Small intestine (tissue), 7 donors: ENCODE data around the gene CACNB2. TPM values are rescaled to one million over a fixed set of nuclear protein-coding genes. Genes with fewer than 3 reads are reported as not detected.
"Not testable (repeated sequence)": the region's sequence is repeated elsewhere in the genome, so short reads cannot be mapped to it uniquely, and the experiment has no call there.

ENCODE experiments used
- DNase-seq, 2 donors: peaks; one replicate each; pipeline versions ENCODE4 v3.0.0 to v3.0.0-alpha.2; 2013
- FAIRE-seq: peaks from 2 replicates; lab custom pipeline; 2012; peaks lifted over from hg19 to GRCh38; lab: Jason Lieb, UNC
- H3K27ac ChIP-seq, 3 donors: one replicate each; pipeline ENCODE4 v1.5.1; 2013; ENCODE audit warnings: low read length in 2 of 3, mild to moderate bottlenecking in 2 of 3, control low read depth in 1 of 3, inconsistent platforms in 1 of 3, low read depth in 1 of 3, moderate library complexity in 1 of 3
- H3K27me3 ChIP-seq, 3 donors: one replicate each; pipeline ENCODE4 v1.6.1; 2013; ENCODE audit warnings: low read length in 3 of 3, inconsistent platforms in 1 of 3; ENCODE audit not compliant: control insufficient read depth in 3 of 3, insufficient read depth in 3 of 3
- H3K36me3 ChIP-seq, 3 donors: one replicate each; pipeline ENCODE4 v1.6.1; 2013; ENCODE audit warnings: low read length in 3 of 3, inconsistent platforms in 1 of 3, low read depth in 1 of 3, mild to moderate bottlenecking in 1 of 3, moderate library complexity in 1 of 3; ENCODE audit not compliant: control insufficient read depth in 3 of 3, insufficient read depth in 2 of 3
- H3K4me1 ChIP-seq, 3 donors: one replicate each; pipeline ENCODE4 v1.6.1; 2013; ENCODE audit warnings: low read length in 2 of 3, inconsistent platforms in 1 of 3, low read depth in 1 of 3, mild to moderate bottlenecking in 1 of 3, moderate library complexity in 1 of 3; ENCODE audit not compliant: control insufficient read depth in 3 of 3, insufficient read depth in 2 of 3
- H3K4me3 ChIP-seq, 3 donors: one replicate each; pipeline ENCODE4 v1.5.1; 2013; ENCODE audit warnings: low read length in 3 of 3, control low read depth in 1 of 3, inconsistent platforms in 1 of 3, low read depth in 1 of 3, mild to moderate bottlenecking in 1 of 3, moderate library complexity in 1 of 3
- H3K9me3 ChIP-seq, 2 donors: one replicate each; pipeline ENCODE4 v1.6.1; 2013; ENCODE audit warnings: low read depth in 1 of 2, low read length in 1 of 2; ENCODE audit not compliant: control insufficient read depth in 2 of 2, insufficient read depth in 1 of 2
- WGBS, 3 donors: extraction: QIAGEN DNeasy Blood & Tissue Kit; methylation state at CpG; one replicate each; pipeline ENCODE4 v1.1.7; 2013; 5-methylcytosine and 5-hydroxymethylcytosine counted together
- polyA plus RNA-seq, 4 donors: library from polyadenylated mRNA; stranded (reverse) in 3 of 4; unstranded in 1 of 4; fragments of 200-250 nt in 3 of 4; fragments of 120-200 nt in 1 of 4; gene quantifications; one replicate each; pipeline versions ENCODE4 v1.2.1 to v1.2.3, GENCODE V29; 2013
- donor health status: healthy with polysubstance abuse.
- donor health status: control.
- donor health status: control.
- donor health status: Bipolar disorder and iron deficiency.
- donor health status: healthy.

The CACNB2 gene
- polyA plus RNA-seq, 4 donors: 0.27 to 18.4 (median 2.3) TPM

DNA sequence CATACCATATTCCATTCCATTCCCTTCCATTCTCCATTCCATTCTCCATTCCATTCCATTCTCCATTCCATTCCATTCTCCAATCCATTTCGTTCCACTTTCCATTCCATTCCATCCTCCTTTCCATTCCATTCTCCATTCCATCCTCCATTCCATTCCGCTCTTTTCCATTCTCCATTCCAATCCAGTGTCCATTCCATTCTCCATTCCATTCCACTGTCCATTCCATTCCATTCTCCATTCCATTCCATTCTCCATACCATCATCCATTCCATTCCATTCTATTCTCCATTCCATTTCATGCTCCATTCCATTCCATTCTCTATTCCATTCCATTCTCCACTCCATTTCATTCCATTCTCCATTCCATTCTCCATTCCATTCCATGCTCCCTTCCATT, 430.2 kb downstream of the CACNB2 start:
- H3K4me1 ChIP-seq, H3K36me3 ChIP-seq, H3K4me3 ChIP-seq, FAIRE-seq, H3K27ac ChIP-seq, DNase-seq, H3K27me3 ChIP-seq: not testable (repeated sequence)
- H3K9me3 ChIP-seq: peaks cover 0 to 13% of the 10 kb centered on the region in 2 donors
- WGBS, 3 donors: 97 to 99% (median 97%) methylated on average over 2 of the region's 2 CpGs

- no peak overlapping the region for H3K27ac ChIP-seq
- DNase-seq (no peak), FAIRE-seq (no peak)
- H3K4me1 ChIP-seq: no peaks in the 10 kb centered on the region
- no peak overlapping the region for H3K4me3 ChIP-seq
- peaks cover 0 to 2% (median 0%) of the 10 kb centered on the region in 3 donors for H3K36me3 ChIP-seq
- H3K9me3 ChIP-seq: peaks cover 0 to 13% of the 10 kb centered on the region in 2 donors
- H3K27me3 ChIP-seq: no peaks in the 10 kb centered on the region
These were observed 430.9 kb downstream of the CACNB2 start for GRCh38 chr10:18571076-18571475.

DNA sequence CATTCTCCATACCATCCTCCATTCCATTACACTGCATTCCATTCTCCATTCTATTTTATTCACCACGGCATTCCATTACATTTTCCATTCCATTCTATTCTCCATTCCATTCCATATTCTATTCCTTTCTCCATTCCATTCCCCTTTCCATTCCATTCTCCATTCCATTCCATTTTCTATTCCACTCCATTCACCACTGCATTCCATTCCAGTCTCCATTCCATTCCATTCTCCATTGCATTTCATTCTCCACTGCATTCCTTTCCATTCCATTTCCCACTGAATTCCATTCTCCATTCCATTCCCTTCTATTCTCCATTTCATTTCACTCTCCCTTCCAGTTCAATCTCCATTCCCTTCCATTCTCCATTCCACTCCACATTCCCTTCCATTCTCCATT, 431.6 kb downstream of the CACNB2 start:
- H3K36me3 ChIP-seq: peaks cover 0 to 2% (median 0%) of the 10 kb centered on the region in 3 donors
- no peak overlapping the region for H3K4me3 ChIP-seq
- no peak overlapping the region for H3K27ac ChIP-seq
- no peaks in the 10 kb centered on the region for H3K4me1 ChIP-seq
- DNase-seq (no peak), FAIRE-seq (no peak)
- H3K9me3 ChIP-seq: peaks cover 0 to 13% of the 10 kb centered on the region in 2 donors
- no peaks in the 10 kb centered on the region for H3K27me3 ChIP-seq
- WGBS, 3 donors: 96% methylated on average over 1 of the region's 1 CpG

- H3K4me1 ChIP-seq: no peaks in the 10 kb centered on the region
- peaks cover 0 to 18% of the 10 kb centered on the region in 2 donors for H3K9me3 ChIP-seq
- H3K27ac ChIP-seq: no peak overlapping the region
- H3K27me3 ChIP-seq: no peaks in the 10 kb centered on the region
- DNase-seq: no peak
- H3K36me3 ChIP-seq: peaks cover 0 to 5% (median 2%) of the 10 kb centered on the region in 3 donors
- no peak for FAIRE-seq
- H3K4me3 ChIP-seq: no peak overlapping the region
- 87 to 91% (median 90%) methylated on average over 8 of the region's 8 CpGs for WGBS, 3 donors
These were observed 432.8 kb downstream of the CACNB2 start for GRCh38 chr10:18572959-18573561.

GRCh38 chr10:18576586-18576985, 436.4 kb downstream of the CACNB2 start:
- FAIRE-seq (no peak), DNase-seq (no peak)
- no peak overlapping the region for H3K4me3 ChIP-seq
- no peaks in the 10 kb centered on the region for H3K4me1 ChIP-seq
- H3K27ac ChIP-seq: no peak overlapping the region
- WGBS, 3 donors: 96 to 99% (median 98%) methylated on average over 6 of the region's 6 CpGs
- H3K36me3 ChIP-seq: peaks cover 0 to 24% (median 8%) of the 10 kb centered on the region in 3 donors
- H3K9me3 ChIP-seq: peaks cover 0 to 29% of the 10 kb centered on the region in 2 donors
- no peaks in the 10 kb centered on the region for H3K27me3 ChIP-seq

- FAIRE-seq (no peak), DNase-seq (no peak)
- Histone ChIP-seq H3K4me3 (no peak overlapping the region), H3K36me3 (peaks cover 2 to 24% (median 7%) of the 10 kb centered on the region in 3 donors), H3K9me3 (peaks cover 0 to 26% of the 10 kb centered on the region in 2 donors), H3K27ac (no peak overlapping the region), H3K27me3 (no peaks in the 10 kb centered on the region), H3K4me1 (no peaks in the 10 kb centered on the region)
- WGBS, 3 donors: 89 to 93% (median 90%) methylated on average over 15 of the region's 15 CpGs
These were observed 437.8 kb downstream of the CACNB2 start for GRCh38 chr10:18577823-18578685.

DNA sequence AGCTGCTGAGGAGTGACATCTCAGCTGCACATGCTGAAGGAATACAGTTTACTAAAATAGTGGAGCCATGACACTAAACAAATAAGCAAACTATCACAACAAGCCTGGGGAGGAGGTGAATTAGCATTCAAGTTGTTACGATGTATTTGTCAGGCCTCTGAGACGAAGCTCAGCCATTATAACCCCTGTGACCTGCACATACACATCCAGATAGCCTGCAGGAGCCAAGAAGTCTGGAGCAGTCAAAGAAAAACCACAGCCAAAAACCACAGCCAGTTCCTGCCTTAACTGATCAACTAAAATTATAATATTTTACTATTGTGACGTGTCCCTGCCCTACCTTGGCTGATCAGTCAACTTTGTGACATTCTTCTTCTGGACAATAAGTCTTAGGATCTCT, 442.6 kb downstream of the CACNB2 start:
- FAIRE-seq: no peak
- no peak overlapping the region for H3K4me3 ChIP-seq
- no peak overlapping the region for H3K27ac ChIP-seq
- peaks cover 7 to 36% (median 10%) of the 10 kb centered on the region in 3 donors for H3K36me3 ChIP-seq
- 69 to 87% (median 70%) methylated on average over 3 of the region's 3 CpGs for WGBS, 3 donors
- H3K4me1 ChIP-seq: no peaks in the 10 kb centered on the region
- DNase-seq: no peak
- peaks cover 0 to 19% of the 10 kb centered on the region in 2 donors for H3K9me3 ChIP-seq
- no peaks in the 10 kb centered on the region for H3K27me3 ChIP-seq

- DNase-seq (no peak), FAIRE-seq (no peak)
- Histone ChIP-seq H3K36me3 (peaks cover 4 to 36% (median 11%) of the 10 kb centered on the region in 3 donors), H3K9me3 (peaks cover 0 to 12% of the 10 kb centered on the region in 2 donors), H3K27ac (no peak overlapping the region), H3K4me3 (no peak overlapping the region), H3K4me1 (no peaks in the 10 kb centered on the region), H3K27me3 (no peaks in the 10 kb centered on the region)
- 87 to 95% (median 89%) methylated on average over 5 of the region's 5 CpGs for WGBS, 3 donors
These were observed 443.5 kb downstream of the CACNB2 start for GRCh38 chr10:18583575-18584270.
